ENCODE results near the gene ZDHHC18.

GRCh38 chr1:26853600-26853999 is 27.1 kb downstream of the ZDHHC18 start:
- TF ChIP-seq POLR2AphosphoS5 (IDR thresholded peaks at IDR 0.05; ENCODE audit: borderline replicate concordance, low read depth, low read length) = no peak
- no peak for TF ChIP-seq EZH2 (IDR thresholded peaks at IDR 0.05)
